Peyer's patch (tissue), 4 donors: ENCODE measurements around the gene ZNF318.
"Not testable (repeated sequence)": the region's sequence is repeated elsewhere in the genome, so short reads cannot be mapped to it uniquely, and the experiment has no call there.

ENCODE experiments used
- CTCF ChIP-seq, 6 experiments: fragments of 450-650 bp in 4 of 6; fragments of 200-600 bp in 2 of 6; sonication (generic) in 1 of 6; IDR thresholded peaks; one replicate each; pipeline ENCODE4 v1.5.1; 2017 to 2019; ENCODE audit warnings: antibody characterized with exemption in 6 of 6, mild to moderate bottlenecking in 3 of 6, moderate library complexity in 1 of 6
- POLR2A ChIP-seq, 2 donors: fragments of 450-650 bp; IDR thresholded peaks; one replicate each; pipeline ENCODE4 v1.5.1; 2017; ENCODE audit warnings: antibody characterized with exemption in 2 of 2, mild to moderate bottlenecking in 2 of 2, moderate library complexity in 2 of 2

GRCh38 chr6:43415275-43415674, 45.8 kb upstream of the ZNF318 start:
- TF ChIP-seq CTCF, POLR2A (IDR thresholded peaks at IDR 0.05): not testable (repeated sequence)
